ENCODE results near the gene SYNPO.

The SYNPO gene

GRCh38 chr5:150606476-150606875 lies 34.0 kb upstream of the SYNPO start:
- no peak for TF ChIP-seq CTCF (IDR thresholded peaks at IDR 0.05; ENCODE audit: low read depth, low read length, missing control alignments)
- no peak for DNase-seq (ENCODE audit: extremely low read depth, low read depth)
- H3K4me3 ChIP-seq (replicated peaks; ENCODE audit: low read depth, low read length) = no peak overlapping the region

GRCh38 chr5:150607105-150607504 lies 33.4 kb upstream of the SYNPO start:
- DNase-seq (ENCODE audit: extremely low read depth, low read depth) = no peak
- TF ChIP-seq CTCF (IDR thresholded peaks at IDR 0.05; ENCODE audit: low read depth, low read length, missing control alignments) = no peak
- no peak overlapping the region for H3K4me3 ChIP-seq (replicated peaks; ENCODE audit: low read depth, low read length)

- no peak overlapping the region for H3K4me3 ChIP-seq (replicated peaks; ENCODE audit: low read depth, low read length)
- no peak for TF ChIP-seq CTCF (IDR thresholded peaks at IDR 0.05; ENCODE audit: low read depth, low read length, missing control alignments)
- no peak for DNase-seq (ENCODE audit: extremely low read depth, low read depth)
These were observed 32.5 kb upstream of the SYNPO start for GRCh38 chr5:150607991-150608390.

GRCh38 chr5:150608991-150609390 lies 31.5 kb upstream of the SYNPO start:
- no peak for DNase-seq (ENCODE audit: extremely low read depth, low read depth)
- TF ChIP-seq CTCF (IDR thresholded peaks at IDR 0.05; ENCODE audit: low read depth, low read length, missing control alignments) = no peak
- H3K4me3 ChIP-seq (replicated peaks; ENCODE audit: low read depth, low read length) = no peak overlapping the region

GRCh38 chr5:150609843-150610584 lies 30.4 kb upstream of the SYNPO start:
- no peak for TF ChIP-seq CTCF (IDR thresholded peaks at IDR 0.05; ENCODE audit: low read depth, low read length, missing control alignments)
- H3K4me3 ChIP-seq (replicated peaks; ENCODE audit: low read depth, low read length) = no peak overlapping the region
- no peak for DNase-seq (ENCODE audit: extremely low read depth, low read depth)

- TF ChIP-seq CTCF (IDR thresholded peaks at IDR 0.05; ENCODE audit: low read depth, low read length, missing control alignments) = no peak
- no peak overlapping the region for H3K4me3 ChIP-seq (replicated peaks; ENCODE audit: low read depth, low read length)
- DNase-seq (ENCODE audit: extremely low read depth, low read depth) = no peak
These were observed 29.4 kb upstream of the SYNPO start for GRCh38 chr5:150611026-150611425.

GRCh38 chr5:150612405-150612804 lies 28.1 kb upstream of the SYNPO start:
- no peak for TF ChIP-seq CTCF (IDR thresholded peaks at IDR 0.05; ENCODE audit: low read depth, low read length, missing control alignments)
- no peak overlapping the region for H3K4me3 ChIP-seq (replicated peaks; ENCODE audit: low read depth, low read length)
- no peak for DNase-seq (ENCODE audit: extremely low read depth, low read depth)
